Measurements from ENCODE around the gene PRR22.
"Not testable (repeated sequence)": the region's sequence is repeated elsewhere in the genome, so short reads cannot be mapped to it uniquely, and the experiment has no call there.

The PRR22 gene

GRCh38 chr19:5789886-5790558 lies 5.5 kb upstream of the PRR22 start:
- DNase-seq: no peak

- DNase-seq: no peak
Observed at GRCh38 chr19:5789351-5789761, 4.8 kb upstream of the PRR22 start.

GRCh38 chr19:5788422-5788821 lies 3.9 kb upstream of the PRR22 start:
- no peak for DNase-seq

GRCh38 chr19:5787409-5788182 lies 3.0 kb upstream of the PRR22 start:
- no peak for DNase-seq

- no peak for DNase-seq
Observed at GRCh38 chr19:5786593-5787408, 2.3 kb upstream of the PRR22 start.

GRCh38 chr19:5785423-5785822 lies 877 bp upstream of the PRR22 start:
- DNase-seq: no peak

- DNase-seq: no peak
Observed at GRCh38 chr19:5782945-5783919, 1.3 kb downstream of the PRR22 start.

GRCh38 chr19:5782322-5782721 lies 2.2 kb downstream of the PRR22 start:
- DNase-seq: no peak

GRCh38 chr19:5780916-5781315 lies 3.6 kb downstream of the PRR22 start:
- not testable (repeated sequence) for DNase-seq

- DNase-seq: no peak
Observed at GRCh38 chr19:5778402-5778801, 6.1 kb downstream of the PRR22 start.

- DNase-seq: no peak
Observed at GRCh38 chr19:5775668-5776309, 8.8 kb downstream of the PRR22 start.

- DNase-seq: no peak
Observed at GRCh38 chr19:5774921-5775320, 9.6 kb downstream of the PRR22 start.

GRCh38 chr19:5773276-5773675 lies 11.3 kb downstream of the PRR22 start:
- no peak for DNase-seq

GRCh38 chr19:5772416-5772815 lies 12.1 kb downstream of the PRR22 start:
- DNase-seq: no peak

GRCh38 chr19:5767949-5768348 lies 16.6 kb downstream of the PRR22 start:
- DNase-seq: no peak

GRCh38 chr19:5765220-5765619 lies 19.3 kb downstream of the PRR22 start:
- DNase-seq: no peak

GRCh38 chr19:5762608-5763217 lies 21.8 kb downstream of the PRR22 start:
- no peak for DNase-seq

- DNase-seq: no peak
Observed at GRCh38 chr19:5753743-5754142, 30.8 kb downstream of the PRR22 start.

GRCh38 chr19:5751709-5752108 lies 32.8 kb downstream of the PRR22 start:
- no peak for DNase-seq

GRCh38 chr19:5749505-5749904 lies 35.0 kb downstream of the PRR22 start:
- DNase-seq: no peak

GRCh38 chr19:5748920-5749319 lies 35.6 kb downstream of the PRR22 start:
- not testable (repeated sequence) for DNase-seq
